H9 (cell line): ENCODE measurements around the gene TRIM2. TPM values are rescaled to one million over a fixed set of nuclear protein-coding genes. Genes with fewer than 3 reads are reported as not detected.

ENCODE experiments used
- DNase-seq: peaks from one replicate; pipeline ENCODE4 v3.0.0-alpha.2; 2017
- H2AFZ ChIP-seq: one replicate; pipeline ENCODE4 v1.6.1; 2013; ENCODE audit warnings: mild to moderate bottlenecking, low read length, control low read depth, moderate library complexity
- H2AK5ac ChIP-seq: 2 replicates; pipeline ENCODE4 v1.6.1; 2013; ENCODE audit warnings: low read length, control low read depth, mixed read lengths; ENCODE audit not compliant: insufficient read length
- H2BK120ac ChIP-seq: one replicate; pipeline ENCODE4 v1.6.1; 2013; ENCODE audit warnings: low read depth, mild to moderate bottlenecking, low read length, control low read depth, inconsistent platforms; ENCODE audit not compliant: poor library complexity, severe bottlenecking
- H2BK12ac ChIP-seq: 2 replicates; pipeline ENCODE4 v1.6.1; 2013; ENCODE audit warnings: low read length, control low read depth, mixed read lengths, low read depth; ENCODE audit not compliant: insufficient read length
- H2BK15ac ChIP-seq: 2 replicates; pipeline ENCODE4 v1.6.1; 2013; ENCODE audit warnings: low read depth, low read length, control low read depth
- H2BK20ac ChIP-seq: one replicate; pipeline ENCODE4 v1.6.1; 2013; ENCODE audit warnings: low read depth, mild to moderate bottlenecking, low read length, control low read depth, inconsistent platforms; ENCODE audit not compliant: poor library complexity, severe bottlenecking
- H2BK5ac ChIP-seq: 2 replicates; pipeline ENCODE4 v1.6.1; 2013; ENCODE audit warnings: low read length, control low read depth, mixed read lengths; ENCODE audit not compliant: insufficient read length
- H3K14ac ChIP-seq: 2 replicates; pipeline ENCODE4 v1.6.1; 2013; ENCODE audit warnings: low read length, control low read depth; ENCODE audit not compliant: insufficient read depth
- H3K18ac ChIP-seq: 2 replicates; pipeline ENCODE4 v1.6.1; 2013; ENCODE audit warnings: low read depth, mild to moderate bottlenecking, mixed read lengths, low read length, control low read depth; ENCODE audit not compliant: insufficient read length
- H3K23ac ChIP-seq: 2 replicates; pipeline ENCODE4 v1.6.1; 2013; ENCODE audit warnings: low read length, control low read depth, mixed read lengths, low read depth; ENCODE audit not compliant: insufficient read length
- H3K23me2 ChIP-seq: 2 replicates; pipeline ENCODE4 v1.6.1; 2013; ENCODE audit warnings: low read depth, mild to moderate bottlenecking, mixed read lengths, low read length, control low read depth; ENCODE audit not compliant: insufficient read length, poor library complexity, severe bottlenecking
- H3K27ac ChIP-seq: 2 replicates; pipeline ENCODE4 v1.5.1; 2013; ENCODE audit warnings: low read length, control low read depth, mixed read lengths, low read depth; ENCODE audit not compliant: insufficient read length
- H3K27me3 ChIP-seq: 2 replicates; pipeline ENCODE4 v1.6.1; 2013; ENCODE audit warnings: low read length, control low read depth, inconsistent platforms; ENCODE audit not compliant: insufficient read depth
- H3K4ac ChIP-seq: 2 replicates; pipeline ENCODE4 v1.6.1; 2013; ENCODE audit warnings: low read depth, mild to moderate bottlenecking, control low read depth, inconsistent platforms, low read length, moderate library complexity
- H3K4me1 ChIP-seq: 2 replicates; pipeline ENCODE4 v1.6.1; 2013; ENCODE audit warnings: low read length, control low read depth, inconsistent platforms; ENCODE audit not compliant: insufficient read depth
- H3K4me2 ChIP-seq: 2 replicates; pipeline ENCODE4 v1.6.1; 2013; ENCODE audit warnings: low read length, control low read depth, mixed read lengths; ENCODE audit not compliant: insufficient read length, insufficient read depth
- H3K56ac ChIP-seq: 2 replicates; pipeline ENCODE4 v1.6.1; 2013; ENCODE audit warnings: low read depth, mild to moderate bottlenecking, mixed read lengths, low read length, control low read depth; ENCODE audit not compliant: insufficient read length
- H3K79me1 ChIP-seq: 2 replicates; pipeline ENCODE4 v1.6.1; 2013; ENCODE audit warnings: low read depth, mild to moderate bottlenecking, moderate library complexity, low read length, control low read depth, inconsistent platforms; ENCODE audit not compliant: insufficient read depth, poor library complexity, severe bottlenecking
- H3K79me2 ChIP-seq: 2 replicates; pipeline ENCODE4 v1.6.1; 2013; ENCODE audit warnings: low read length, control low read depth, inconsistent platforms; ENCODE audit not compliant: insufficient read depth
- H3K9ac ChIP-seq: 2 replicates; pipeline ENCODE4 v1.6.1; 2013; ENCODE audit warnings: low read length, control low read depth, mixed read lengths; ENCODE audit not compliant: insufficient read length; ENCODE audit errors: extremely low read depth
- H3K9me3 ChIP-seq: one replicate; pipeline ENCODE4 v1.6.1; 2013; ENCODE audit warnings: low read depth, low read length, inconsistent platforms; ENCODE audit not compliant: control insufficient read depth
- H3T11ph ChIP-seq: one replicate; pipeline ENCODE4 v1.6.1; 2013; ENCODE audit warnings: mild to moderate bottlenecking, low read length, control low read depth, inconsistent platforms
- H4K20me1 ChIP-seq: one replicate; pipeline ENCODE4 v1.6.1; 2013; ENCODE audit not compliant: control insufficient read depth, insufficient read length, insufficient read depth
- H4K5ac ChIP-seq: 2 replicates; pipeline ENCODE4 v1.6.1; 2013; ENCODE audit warnings: low read depth, mild to moderate bottlenecking, mixed read lengths, low read length, control low read depth; ENCODE audit not compliant: insufficient read length
- H4K8ac ChIP-seq: replicated peaks from 2 replicates; pipeline ENCODE4 v1.6.1; 2013; ENCODE audit warnings: low read length, control low read depth, mixed read lengths, low read depth; ENCODE audit not compliant: insufficient read length
- H4K91ac ChIP-seq: 2 replicates; pipeline ENCODE4 v1.6.1; 2013; ENCODE audit warnings: low read depth, mild to moderate bottlenecking, moderate library complexity, mixed read lengths, low read length, control low read depth; ENCODE audit not compliant: insufficient read length
- H3K27ac Mint-ChIP-seq, 3 experiments: 2 replicates in 2 of 3; 3 replicates in 1 of 3; pipeline ENCODE4 v1.8.0; 2020 to 2021; ENCODE audit warnings: mixed read lengths in 3 of 3, mild to moderate bottlenecking in 1 of 3, moderate library complexity in 1 of 3
- H3K27me3 Mint-ChIP-seq: 2 replicates; pipeline ENCODE4 v1.8.0; 2021; ENCODE audit warnings: low read depth, mild to moderate bottlenecking, moderate library complexity, mixed read lengths
- H3K36me3 Mint-ChIP-seq, 3 experiments: 2 replicates in 2 of 3; 3 replicates in 1 of 3; pipeline ENCODE4 v1.8.0; 2020 to 2021; ENCODE audit warnings: low read depth in 3 of 3, mixed read lengths in 3 of 3; ENCODE audit not compliant: insufficient read depth in 1 of 3
- H3K4me1 Mint-ChIP-seq, 2 experiments: 2 replicates each; pipeline ENCODE4 v1.8.0; 2020; ENCODE audit warnings: mixed read lengths in 2 of 2
- H3K4me3 Mint-ChIP-seq, 2 experiments: 2 replicates in 1 of 2; 3 replicates in 1 of 2; pipeline ENCODE4 v1.8.0; 2020 to 2021; ENCODE audit warnings: mild to moderate bottlenecking in 2 of 2, mixed read lengths in 2 of 2, moderate library complexity in 1 of 2
- H3K9me3 Mint-ChIP-seq, 2 experiments: 2 replicates in 1 of 2; 3 replicates in 1 of 2; pipeline ENCODE4 v1.8.0; 2020; ENCODE audit warnings: mild to moderate bottlenecking in 2 of 2, mixed read lengths in 2 of 2, moderate library complexity in 1 of 2
- WGBS: extraction: QIAGEN DNeasy Blood & Tissue Kit; methylation state at CpG from one replicate; pipeline ENCODE4 v1.1.7; 2013; ENCODE audit warnings: missing lambda C conversion rate, low lambda C conversion rate, mixed read lengths; ENCODE audit not compliant: insufficient read length; ENCODE audit errors: extremely low coverage; 5-methylcytosine and 5-hydroxymethylcytosine counted together
- total RNA-seq: library from RNA; stranded (reverse); gene quantifications from 2 replicates; pipeline ENCODE4 v1.2.1, GENCODE V29; 2021
- TF ChIP-seq, protein P1 (sequence below): fragments of 200-600 bp; sonication (generic); conservative IDR thresholded peaks from 3 replicates; pipeline ENCODE4 v1.8.0; 2021; ENCODE audit warnings: antibody characterized with exemption, mild to moderate bottlenecking

Gene TRIM2
- total RNA-seq, 1 experiment from 2014 or later, result 28.9 TPM

DNA sequence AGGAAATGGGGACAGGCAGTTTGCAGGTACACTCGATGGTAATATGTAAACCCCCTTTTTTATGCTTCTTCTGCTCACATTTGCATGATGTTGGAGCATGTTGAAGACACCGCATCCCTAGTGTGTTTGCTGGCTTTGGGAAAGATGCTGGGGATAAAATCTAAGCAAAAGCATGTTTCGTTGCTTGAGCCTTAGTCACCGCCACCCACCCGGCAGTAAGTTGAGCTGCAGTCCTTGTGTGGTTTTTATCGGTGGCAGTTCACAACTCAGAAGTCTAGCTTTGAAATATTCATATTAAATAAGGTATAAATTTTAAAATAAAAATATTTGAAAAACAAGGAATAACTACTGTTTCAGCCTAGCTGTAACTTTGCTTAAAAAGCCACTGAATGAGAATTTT is 118.5 kb downstream of the TRIM2 start:
- Histone ChIP-seq H3K4me2 (no peak overlapping the region), H3K56ac (no peak overlapping the region), H3K14ac (no peak overlapping the region), H2AK5ac (no peak overlapping the region), H3K4me1 (no peaks in the 10 kb centered on the region), H2BK15ac (no peak overlapping the region), H4K20me1 (no peaks in the 10 kb centered on the region), H3K9me3 (no peaks in the 10 kb centered on the region), H4K5ac (no peak overlapping the region), H3K79me2 (no peaks in the 10 kb centered on the region), H2AFZ (no peak overlapping the region), H2BK12ac (no peak overlapping the region), H2BK20ac (no peak overlapping the region), H3K27me3 (no peaks in the 10 kb centered on the region), H3K4ac (no peak overlapping the region), H4K91ac (no peak overlapping the region), H3K27ac (no peak overlapping the region), H3T11ph (no peak overlapping the region), H2BK120ac (no peak overlapping the region), H3K23ac (no peak overlapping the region), H3K18ac (no peak overlapping the region), H3K9ac (no peak overlapping the region), H2BK5ac (no peak overlapping the region), H4K8ac (no peak overlapping the region), H3K79me1 (no peaks in the 10 kb centered on the region), H3K23me2 (no peaks in the 10 kb centered on the region)
- TF ChIP-seq, protein P1, sequence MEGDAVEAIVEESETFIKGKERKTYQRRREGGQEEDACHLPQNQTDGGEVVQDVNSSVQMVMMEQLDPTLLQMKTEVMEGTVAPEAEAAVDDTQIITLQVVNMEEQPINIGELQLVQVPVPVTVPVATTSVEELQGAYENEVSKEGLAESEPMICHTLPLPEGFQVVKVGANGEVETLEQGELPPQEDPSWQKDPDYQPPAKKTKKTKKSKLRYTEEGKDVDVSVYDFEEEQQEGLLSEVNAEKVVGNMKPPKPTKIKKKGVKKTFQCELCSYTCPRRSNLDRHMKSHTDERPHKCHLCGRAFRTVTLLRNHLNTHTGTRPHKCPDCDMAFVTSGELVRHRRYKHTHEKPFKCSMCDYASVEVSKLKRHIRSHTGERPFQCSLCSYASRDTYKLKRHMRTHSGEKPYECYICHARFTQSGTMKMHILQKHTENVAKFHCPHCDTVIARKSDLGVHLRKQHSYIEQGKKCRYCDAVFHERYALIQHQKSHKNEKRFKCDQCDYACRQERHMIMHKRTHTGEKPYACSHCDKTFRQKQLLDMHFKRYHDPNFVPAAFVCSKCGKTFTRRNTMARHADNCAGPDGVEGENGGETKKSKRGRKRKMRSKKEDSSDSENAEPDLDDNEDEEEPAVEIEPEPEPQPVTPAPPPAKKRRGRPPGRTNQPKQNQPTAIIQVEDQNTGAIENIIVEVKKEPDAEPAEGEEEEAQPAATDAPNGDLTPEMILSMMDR, result no peak
- H3K4me3 Mint-ChIP-seq, result no peak overlapping the region
- H3K36me3 Mint-ChIP-seq, result peaks cover 11 to 33% (median 16%) of the 10 kb centered on the region in 3 experiments; a peak in 6 of 7 replicates
- H3K9me3 Mint-ChIP-seq, result no peaks in the 10 kb centered on the region
- 0 out of 7 replicates have a peak overlapping the region, but pooled peaks of 1 of the 3 experiments have one; percentile 14 for H3K27ac Mint-ChIP-seq
- no peaks in the 10 kb centered on the region for H3K4me1 Mint-ChIP-seq
- no CpG with 5 or more reads among the region's 6 CpGs for WGBS
- no peak for DNase-seq
- no peaks in the 10 kb centered on the region for H3K27me3 Mint-ChIP-seq
